Suprapubic skin (tissue), 4 donors: Measurements from ENCODE around the gene ENAH. TPM values are rescaled to one million over a fixed set of nuclear protein-coding genes. Genes with fewer than 3 reads are reported as not detected.

ENCODE experiments used
- DNase-seq, 2 donors: peaks; one replicate each; pipeline ENCODE4 v3.0.0-alpha.2; 2019; ENCODE audit warnings: low spot score in 2 of 2
- H3K27ac ChIP-seq: fragments of 200-600 bp; sonication (generic); one replicate; pipeline ENCODE4 v1.5.1; 2019
- H3K27me3 ChIP-seq: fragments of 200-600 bp; sonication (generic); one replicate; pipeline ENCODE4 v1.5.1; 2019
- H3K36me3 ChIP-seq: fragments of 200-600 bp; sonication (generic); one replicate; pipeline ENCODE4 v1.5.1; 2019
- H3K4me1 ChIP-seq: fragments of 200-600 bp; sonication (generic); one replicate; pipeline ENCODE4 v1.5.1; 2019
- H3K4me3 ChIP-seq: fragments of 200-600 bp; sonication (generic); one replicate; pipeline ENCODE4 v1.5.1; 2019; ENCODE audit warnings: mild to moderate bottlenecking
- H3K9me3 ChIP-seq: fragments of 200-600 bp; sonication (generic); one replicate; pipeline ENCODE4 v1.5.1; 2019
- CTCF ChIP-seq, 2 donors: fragments of 200-600 bp in 1 of 2; fragments of 450-650 bp in 1 of 2; sonication (generic) in 1 of 2; IDR thresholded peaks; one replicate each; pipeline ENCODE4 v1.5.1; 2016 to 2019; ENCODE audit warnings: antibody characterized with exemption in 2 of 2, mild to moderate bottlenecking in 1 of 2, moderate library complexity in 1 of 2
- EP300 ChIP-seq: sonication (generic); formaldehyde crosslinking; IDR thresholded peaks from one replicate; pipeline ENCODE4 v1.6.1; 2017; ENCODE audit warnings: antibody characterized with exemption
- POLR2A ChIP-seq, 2 donors: fragments of 450-650 bp; IDR thresholded peaks; one replicate each; pipeline ENCODE4 v1.6.1; 2017; ENCODE audit warnings: antibody characterized with exemption in 2 of 2, mild to moderate bottlenecking in 2 of 2, moderate library complexity in 2 of 2
- POLR2AphosphoS5 ChIP-seq, 3 donors: sonication (generic); formaldehyde crosslinking; IDR thresholded peaks; one replicate each; pipeline ENCODE4 v1.6.1; 2017; ENCODE audit warnings: antibody characterized with exemption in 3 of 3
- WGBS: methylation state at CpG from one replicate; pipeline ENCODE4 v1.1.5; 2018; 5-methylcytosine and 5-hydroxymethylcytosine counted together
- total RNA-seq, 4 donors: library from RNA; depleted of rRNA; stranded (reverse); fragments of >200 nt; gene quantifications; one replicate each; pipeline ENCODE4 v1.1.0, GENCODE V29; 2016

Gene ENAH
- total RNA-seq, 4 donors from 2014 or later = 33.5 to 44.6 (median 41.8) TPM

- no peak overlapping the region for H3K4me3 ChIP-seq
- TF ChIP-seq POLR2AphosphoS5 (IDR thresholded peaks at IDR 0.05) (no peak), CTCF (IDR thresholded peaks at IDR 0.05) (no peak), POLR2A (IDR thresholded peaks at IDR 0.05) (no peak), EP300 (no peak)
- 90% methylated on average over 3 of the region's 3 CpGs for WGBS
- peaks cover 21% of the 10 kb centered on the region for H3K4me1 ChIP-seq
- H3K9me3 ChIP-seq = no peaks in the 10 kb centered on the region
- no peaks in the 10 kb centered on the region for H3K36me3 ChIP-seq
- DNase-seq = no peak
- H3K27me3 ChIP-seq = no peaks in the 10 kb centered on the region
- H3K27ac ChIP-seq = no peak overlapping the region
Measured at GRCh38 chr1:225601902-225602589, 50.9 kb downstream of the ENAH start.

- WGBS = 84% methylated on average over 2 of the region's 2 CpGs
- no peak for DNase-seq
- Histone ChIP-seq H3K4me1 (peaks cover 20% of the 10 kb centered on the region), H3K9me3 (no peaks in the 10 kb centered on the region), H3K27ac (no peak overlapping the region), H3K27me3 (no peaks in the 10 kb centered on the region), H3K36me3 (no peaks in the 10 kb centered on the region), H3K4me3 (no peak overlapping the region)
- TF ChIP-seq EP300 = no peak
- no peak for TF ChIP-seq POLR2AphosphoS5 (IDR thresholded peaks at IDR 0.05)
- no peak for TF ChIP-seq CTCF (IDR thresholded peaks at IDR 0.05)
- no peak for TF ChIP-seq POLR2A (IDR thresholded peaks at IDR 0.05)
Measured at GRCh38 chr1:225598847-225599246, 54.1 kb downstream of the ENAH start.

- TF ChIP-seq POLR2A (IDR thresholded peaks at IDR 0.05) (no peak), POLR2AphosphoS5 (IDR thresholded peaks at IDR 0.05) (no peak), CTCF (IDR thresholded peaks at IDR 0.05) (no peak)
- no peaks in the 10 kb centered on the region for H3K9me3 ChIP-seq
- 73% methylated on average over 2 of the region's 2 CpGs for WGBS
- no peaks in the 10 kb centered on the region for H3K36me3 ChIP-seq
- H3K27ac ChIP-seq = no peak overlapping the region
- no peaks in the 10 kb centered on the region for H3K27me3 ChIP-seq
- H3K4me3 ChIP-seq = no peak overlapping the region
- DNase-seq = no peak
- H3K4me1 ChIP-seq = peaks cover 14% of the 10 kb centered on the region
Measured at GRCh38 chr1:225597926-225598575, 54.9 kb downstream of the ENAH start.

GRCh38 chr1:225596736-225597135 lies 56.2 kb downstream of the ENAH start:
- Histone ChIP-seq H3K27ac (no peak overlapping the region), H3K36me3 (no peaks in the 10 kb centered on the region), H3K9me3 (no peaks in the 10 kb centered on the region), H3K4me3 (no peak overlapping the region), H3K27me3 (no peaks in the 10 kb centered on the region), H3K4me1 (peaks cover 3% of the 10 kb centered on the region)
- TF ChIP-seq CTCF (IDR thresholded peaks at IDR 0.05) (no peak), EP300 (no peak), POLR2AphosphoS5 (IDR thresholded peaks at IDR 0.05) (no peak), POLR2A (IDR thresholded peaks at IDR 0.05) (no peak)
- no peak for DNase-seq
- WGBS = 96% methylated on average over 1 of the region's 1 CpG

- H3K9me3 ChIP-seq = no peaks in the 10 kb centered on the region
- no peak overlapping the region for H3K4me3 ChIP-seq
- TF ChIP-seq POLR2A (IDR thresholded peaks at IDR 0.05) = no peak
- no peak for TF ChIP-seq EP300
- no peak for TF ChIP-seq CTCF (IDR thresholded peaks at IDR 0.05)
- TF ChIP-seq POLR2AphosphoS5 (IDR thresholded peaks at IDR 0.05) = no peak
- no peaks in the 10 kb centered on the region for H3K27me3 ChIP-seq
- DNase-seq = no peak
- no peak overlapping the region for H3K27ac ChIP-seq
- H3K4me1 ChIP-seq = peaks cover 3% of the 10 kb centered on the region
- no peaks in the 10 kb centered on the region for H3K36me3 ChIP-seq
- WGBS = 43% methylated on average over 2 of the region's 2 CpGs
Measured at GRCh38 chr1:225595974-225596551, 56.9 kb downstream of the ENAH start.
